Gastroesophageal sphincter (tissue), 4 donors: ENCODE results near the gene NTNG2. TPM values are rescaled to one million over a fixed set of nuclear protein-coding genes. Genes with fewer than 3 reads are reported as not detected.

Source experiments
- ATAC-seq: fragments of 150-250 bp; one replicate; pipeline ENCODE4 v1.9.1; 2016; ENCODE audit warnings: mild to moderate bottlenecking, moderate library complexity
- H3K27ac ChIP-seq, 4 donors: fragments of 200-600 bp; sonication (generic) in 3 of 4; 1 replicate in 3 of 4; 2 replicates in 1 of 4; pipeline ENCODE4 v1.5.1; 2016 to 2019
- H3K27me3 ChIP-seq: fragments of 200-600 bp; sonication (generic); one replicate; pipeline ENCODE4 v1.5.1; 2019
- H3K36me3 ChIP-seq, 2 donors: fragments of 200-600 bp; sonication (generic); one replicate each; pipeline ENCODE4 v1.5.1; 2019; ENCODE audit warnings: control low read depth in 1 of 2
- H3K4me1 ChIP-seq, 3 donors: fragments of 200-600 bp; sonication (generic); 1 replicate in 2 of 3; 2 replicates in 1 of 3; pipeline ENCODE4 v1.5.1; 2016 to 2019; ENCODE audit warnings: control low read depth in 2 of 3
- H3K4me3 ChIP-seq, 2 donors: fragments of 200-600 bp; sonication (generic); one replicate each; pipeline ENCODE4 v1.5.1; 2019; ENCODE audit warnings: mild to moderate bottlenecking in 1 of 2, moderate library complexity in 1 of 2
- H3K9me3 ChIP-seq, 3 donors: fragments of 200-600 bp; sonication (generic); one replicate each; pipeline ENCODE4 v1.5.1; 2017 to 2019; ENCODE audit warnings: control low read depth in 2 of 3
- EP300 ChIP-seq: sonication (generic); formaldehyde crosslinking; IDR thresholded peaks from one replicate; pipeline ENCODE4 v1.6.1; 2017; ENCODE audit warnings: antibody characterized with exemption, mild to moderate bottlenecking
- POLR2A ChIP-seq, 2 donors: fragments of 450-650 bp; IDR thresholded peaks; one replicate each; pipeline ENCODE4 v1.6.1; 2017; ENCODE audit warnings: antibody characterized with exemption in 2 of 2, mild to moderate bottlenecking in 2 of 2, moderate library complexity in 1 of 2
- POLR2AphosphoS5 ChIP-seq: sonication (generic); formaldehyde crosslinking; IDR thresholded peaks from one replicate; pipeline ENCODE4 v1.6.1; 2017; ENCODE audit warnings: antibody characterized with exemption
- WGBS, 2 donors: methylation state at CpG; one replicate each; pipeline ENCODE4 v1.1.5; 2018; ENCODE audit warnings: low coverage in 1 of 2; 5-methylcytosine and 5-hydroxymethylcytosine counted together
- total RNA-seq, 4 donors: library from RNA; depleted of rRNA; stranded (reverse); fragments of >200 nt; gene quantifications; one replicate each; pipeline ENCODE4 v1.1.0, GENCODE V29; 2016
- TF ChIP-seq, protein P1 (sequence below), 4 experiments: fragments of 200-600 bp in 2 of 4; fragments of 450-650 bp in 2 of 4; sonication (generic) in 1 of 4; IDR thresholded peaks; one replicate each; pipeline ENCODE4 v1.5.1; 2017 to 2019; ENCODE audit warnings: antibody characterized with exemption in 4 of 4, mild to moderate bottlenecking in 2 of 4, moderate library complexity in 2 of 4

Gene NTNG2
- total RNA-seq, 4 donors from 2014 or later: 0.81 to 1.6 (median 1.3) TPM

DNA sequence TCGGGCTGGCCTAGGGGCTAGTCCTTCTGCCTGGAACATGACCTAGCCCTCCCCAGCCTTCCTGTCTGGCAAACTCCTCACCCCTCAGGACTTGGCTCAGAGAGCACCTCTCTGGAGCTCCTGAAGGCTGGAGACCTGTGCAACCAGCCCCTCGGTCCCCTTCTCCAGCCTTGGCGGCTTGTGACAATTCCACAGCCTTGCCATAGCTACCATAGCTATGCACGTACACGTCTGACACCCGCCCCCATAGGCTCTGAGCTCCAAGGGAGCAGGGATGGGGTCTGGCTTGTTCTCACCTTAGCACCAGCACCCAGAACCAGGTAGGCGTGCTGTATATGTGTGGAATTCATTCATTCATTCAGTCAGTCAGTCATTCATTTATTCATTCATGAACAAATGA lies 49.7 kb downstream of the NTNG2 start:
- Histone ChIP-seq H3K9me3 (no peaks in the 10 kb centered on the region), H3K27ac (no peak overlapping the region), H3K27me3 (no peaks in the 10 kb centered on the region), H3K36me3 (no peaks in the 10 kb centered on the region), H3K4me1 (peaks cover 0 to 13% (median 3%) of the 10 kb centered on the region in 3 donors), H3K4me3 (no peak overlapping the region)
- ATAC-seq: no peak
- WGBS, 2 donors: 100% methylated on average over 2 of the region's 7 CpGs; no CpG with 5 or more reads in 1 of the 2 donors
- TF ChIP-seq POLR2AphosphoS5 (no peak), POLR2A (IDR thresholded peaks at IDR 0.05) (no peak)
- TF ChIP-seq, protein P1, sequence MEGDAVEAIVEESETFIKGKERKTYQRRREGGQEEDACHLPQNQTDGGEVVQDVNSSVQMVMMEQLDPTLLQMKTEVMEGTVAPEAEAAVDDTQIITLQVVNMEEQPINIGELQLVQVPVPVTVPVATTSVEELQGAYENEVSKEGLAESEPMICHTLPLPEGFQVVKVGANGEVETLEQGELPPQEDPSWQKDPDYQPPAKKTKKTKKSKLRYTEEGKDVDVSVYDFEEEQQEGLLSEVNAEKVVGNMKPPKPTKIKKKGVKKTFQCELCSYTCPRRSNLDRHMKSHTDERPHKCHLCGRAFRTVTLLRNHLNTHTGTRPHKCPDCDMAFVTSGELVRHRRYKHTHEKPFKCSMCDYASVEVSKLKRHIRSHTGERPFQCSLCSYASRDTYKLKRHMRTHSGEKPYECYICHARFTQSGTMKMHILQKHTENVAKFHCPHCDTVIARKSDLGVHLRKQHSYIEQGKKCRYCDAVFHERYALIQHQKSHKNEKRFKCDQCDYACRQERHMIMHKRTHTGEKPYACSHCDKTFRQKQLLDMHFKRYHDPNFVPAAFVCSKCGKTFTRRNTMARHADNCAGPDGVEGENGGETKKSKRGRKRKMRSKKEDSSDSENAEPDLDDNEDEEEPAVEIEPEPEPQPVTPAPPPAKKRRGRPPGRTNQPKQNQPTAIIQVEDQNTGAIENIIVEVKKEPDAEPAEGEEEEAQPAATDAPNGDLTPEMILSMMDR (IDR thresholded peaks at IDR 0.05): no peak

DNA sequence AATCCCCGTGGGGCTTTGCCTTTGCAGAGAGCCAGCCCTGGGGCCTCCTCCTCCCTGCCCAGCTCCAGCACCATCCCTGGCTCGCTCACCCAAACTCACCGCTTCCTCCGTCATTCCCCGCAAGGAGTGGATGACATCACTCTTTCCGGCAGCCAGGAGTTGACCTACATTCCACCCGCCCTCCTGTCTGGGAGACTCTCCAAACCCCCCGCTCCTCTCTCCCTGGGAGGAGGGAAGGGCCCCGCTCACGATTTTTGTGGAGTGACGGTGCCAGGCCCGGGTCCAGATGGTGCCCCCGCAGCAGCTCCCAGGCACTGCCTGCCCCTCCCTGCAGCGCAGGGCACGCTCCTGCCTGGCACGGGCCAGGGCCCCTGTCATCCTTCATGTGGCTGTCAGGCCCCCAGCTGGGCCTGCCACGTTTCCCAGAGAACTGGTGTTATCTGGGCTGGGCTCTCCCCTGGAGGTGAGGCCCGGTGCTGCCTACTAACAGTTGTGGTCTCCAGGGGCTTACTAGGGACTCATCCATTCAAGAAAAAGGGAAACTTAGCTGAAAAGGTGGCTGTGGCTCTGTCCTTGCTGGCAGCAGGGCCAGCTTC lies 52.3 kb downstream of the NTNG2 start:
- peaks cover 0 to 13% (median 3%) of the 10 kb centered on the region in 3 donors for H3K4me1 ChIP-seq
- H3K36me3 ChIP-seq: no peaks in the 10 kb centered on the region
- H3K27ac ChIP-seq: peak overlapping the region in 3 of 4 donors; percentile 66 to 77 (median 68)
- TF ChIP-seq EP300: no peak
- TF ChIP-seq, protein P1 (IDR thresholded peaks at IDR 0.05): peak in 1 of 4 experiments; percentile 31
- peak; percentile 74 for TF ChIP-seq POLR2AphosphoS5
- TF ChIP-seq POLR2A (IDR thresholded peaks at IDR 0.05): no peak
- H3K27me3 ChIP-seq: no peaks in the 10 kb centered on the region
- 19% methylated on average over 3 of the region's 18 CpGs; no CpG with 5 or more reads in 1 of the 2 donors for WGBS, 2 donors
- peak overlapping the region in 1 of 2 donors; percentile 16 for H3K4me3 ChIP-seq
- ATAC-seq: peak; percentile 97
- H3K9me3 ChIP-seq: no peaks in the 10 kb centered on the region

DNA sequence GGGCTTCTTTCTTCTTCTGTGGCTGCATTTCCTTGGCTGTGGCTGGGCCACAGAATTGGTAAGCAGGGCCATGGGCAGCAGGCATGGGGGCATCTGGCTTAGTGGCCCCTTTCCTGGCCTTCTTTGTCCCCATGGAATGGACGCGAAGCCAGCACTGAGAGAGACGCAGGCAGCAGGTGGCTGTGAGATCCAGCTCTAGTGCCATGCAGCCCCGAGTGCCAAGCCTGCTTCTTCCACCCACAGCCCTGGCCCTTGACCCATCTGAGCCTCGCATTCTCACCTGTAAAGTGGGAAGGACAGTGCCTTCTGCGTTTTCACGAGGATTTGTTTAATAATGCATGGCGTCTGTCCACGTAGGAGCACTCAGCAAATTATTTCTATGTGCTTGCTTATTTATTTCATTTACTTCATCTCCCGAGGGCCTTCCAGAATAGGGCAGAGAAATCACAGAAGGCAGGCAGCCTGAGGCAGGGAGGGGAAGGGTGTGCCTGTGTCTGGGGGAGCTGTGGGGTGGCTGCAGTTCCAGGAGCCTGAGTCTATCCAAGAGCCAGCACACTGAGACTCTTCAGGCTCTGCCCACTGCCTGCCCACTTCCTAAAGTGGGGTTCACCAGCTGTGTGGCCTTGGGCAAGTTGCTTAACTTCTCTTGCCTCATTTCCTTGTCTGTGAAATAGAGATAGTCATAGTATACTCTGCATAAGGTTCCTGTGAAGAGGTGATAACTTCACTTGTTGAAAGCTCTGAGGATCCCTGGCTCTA lies 55.2 kb downstream of the NTNG2 start:
- Histone ChIP-seq H3K27me3 (peaks cover 8% of the 10 kb centered on the region), H3K9me3 (no peaks in the 10 kb centered on the region), H3K4me1 (peaks cover 0 to 13% (median 3%) of the 10 kb centered on the region in 3 donors), H3K27ac (no peak overlapping the region), H3K4me3 (no peak overlapping the region), H3K36me3 (no peaks in the 10 kb centered on the region)
- no peak for ATAC-seq
- WGBS, 2 donors: 73 to 77% methylated on average over 3 to 4 of the region's 10 CpGs
- TF ChIP-seq POLR2AphosphoS5: no peak
- TF ChIP-seq EP300: no peak
- TF ChIP-seq, protein P1 (IDR thresholded peaks at IDR 0.05): no peak
- TF ChIP-seq POLR2A (IDR thresholded peaks at IDR 0.05): no peak

GRCh38 chr9:132218208-132218607 lies 56.4 kb downstream of the NTNG2 start:
- no peaks in the 10 kb centered on the region for H3K9me3 ChIP-seq
- TF ChIP-seq, protein P1 (IDR thresholded peaks at IDR 0.05): no peak
- TF ChIP-seq EP300 (no peak), POLR2A (IDR thresholded peaks at IDR 0.05) (no peak), POLR2AphosphoS5 (no peak)
- H3K36me3 ChIP-seq: no peaks in the 10 kb centered on the region
- no peak overlapping the region for H3K4me3 ChIP-seq
- H3K4me1 ChIP-seq: peaks cover 0 to 13% (median 3%) of the 10 kb centered on the region in 3 donors
- no peak for ATAC-seq
- peaks cover 14% of the 10 kb centered on the region for H3K27me3 ChIP-seq
- H3K27ac ChIP-seq: no peak overlapping the region
- WGBS, 2 donors: 79 to 94% methylated on average over 3 to 6 of the region's 8 CpGs
